Transverse colon (tissue), 4 donors: ENCODE measurements around the gene BMP7. TPM values are rescaled to one million over a fixed set of nuclear protein-coding genes. Genes with fewer than 3 reads are reported as not detected.

Source experiments
- DNase-seq: peaks from one replicate; pipeline ENCODE4 v3.0.0-alpha.2; 2019
- H3K27ac ChIP-seq, 4 donors: fragments of 200-600 bp; sonication (generic); 2 replicates each; pipeline ENCODE4 v1.5.1; 2016 to 2018; ENCODE audit warnings: inconsistent platforms in 4 of 4
- H3K27me3 ChIP-seq: fragments of 200-600 bp; sonication (generic); 2 replicates; pipeline ENCODE4 v1.5.1; 2017; ENCODE audit warnings: inconsistent platforms
- H3K36me3 ChIP-seq, 4 donors: fragments of 200-600 bp; sonication (generic); 2 replicates each; pipeline ENCODE4 v1.5.1; 2017 to 2019; ENCODE audit warnings: inconsistent platforms in 4 of 4
- H3K4me1 ChIP-seq, 4 donors: fragments of 200-600 bp; sonication (generic); 2 replicates each; pipeline ENCODE4 v1.5.1; 2017 to 2020; ENCODE audit warnings: inconsistent platforms in 4 of 4
- H3K4me3 ChIP-seq, 4 donors: fragments of 200-600 bp; sonication (generic); 1 replicate in 1 of 4; 2 replicates in 3 of 4; pipeline versions ENCODE4 v1.5.1 to v1.6.1; 2017 to 2019; ENCODE audit warnings: inconsistent platforms in 4 of 4
- H3K9me3 ChIP-seq, 2 donors: fragments of 200-600 bp; sonication (generic); 2 replicates each; pipeline ENCODE4 v1.5.1; 2017 to 2019; ENCODE audit warnings: inconsistent platforms in 2 of 2
- EP300 ChIP-seq: sonication (generic); formaldehyde crosslinking; IDR thresholded peaks from one replicate; pipeline ENCODE4 v1.6.1; 2017; ENCODE audit warnings: antibody characterized with exemption, low read depth
- POLR2A ChIP-seq: fragments of 450-650 bp; IDR thresholded peaks from one replicate; pipeline ENCODE4 v1.6.1; 2016; ENCODE audit warnings: antibody characterized with exemption, mild to moderate bottlenecking, moderate library complexity
- POLR2AphosphoS5 ChIP-seq, 3 donors: sonication (generic); formaldehyde crosslinking; IDR thresholded peaks; one replicate each; pipeline ENCODE4 v1.6.1; 2016; ENCODE audit warnings: antibody characterized with exemption in 3 of 3
- WGBS, 2 donors: methylation state at CpG; one replicate each; pipeline ENCODE4 v1.1.5; 2018; ENCODE audit warnings: low coverage in 1 of 2; 5-methylcytosine and 5-hydroxymethylcytosine counted together
- in situ Hi-C, 4 donors: fragments of 200-750 bp; cut with MboI; loops; one replicate each; pipeline versions ENCODE4 v1.15.0 to v1.15.1; 2017; ENCODE audit warnings: low sequenced_read_pairs in 3 of 4, low pct_ligation_motif_present in 1 of 4, low pct_unique_long_range_greater_than_20kb in 1 of 4
- intact Hi-C: fragments of 100-400 bp; cut with DNase I; formaldehyde crosslinking; loops from one replicate; pipeline ENCODE4 v1.15.1; 2023; ENCODE audit warnings: low total_unique reads
- total RNA-seq, 4 donors: library from RNA; depleted of rRNA; stranded (reverse); fragments of >200 nt; gene quantifications; one replicate each; pipeline ENCODE4 v1.1.0, GENCODE V29; 2016
- TF ChIP-seq, protein P1 (sequence below), 5 experiments: fragments of 200-600 bp in 3 of 5; fragments of 450-650 bp in 2 of 5; sonication (generic) in 3 of 5; IDR thresholded peaks; 1 replicate in 2 of 5; 2 replicates in 3 of 5; pipeline ENCODE4 v1.5.1; 2016 to 2017; ENCODE audit warnings: antibody characterized with exemption in 5 of 5, inconsistent platforms in 3 of 5, mild to moderate bottlenecking in 2 of 5, moderate library complexity in 1 of 5

BMP7 gene
- total RNA-seq, 4 donors from 2014 or later: 1.4 to 2.2 (median 1.5) TPM; not detected in 1

DNA sequence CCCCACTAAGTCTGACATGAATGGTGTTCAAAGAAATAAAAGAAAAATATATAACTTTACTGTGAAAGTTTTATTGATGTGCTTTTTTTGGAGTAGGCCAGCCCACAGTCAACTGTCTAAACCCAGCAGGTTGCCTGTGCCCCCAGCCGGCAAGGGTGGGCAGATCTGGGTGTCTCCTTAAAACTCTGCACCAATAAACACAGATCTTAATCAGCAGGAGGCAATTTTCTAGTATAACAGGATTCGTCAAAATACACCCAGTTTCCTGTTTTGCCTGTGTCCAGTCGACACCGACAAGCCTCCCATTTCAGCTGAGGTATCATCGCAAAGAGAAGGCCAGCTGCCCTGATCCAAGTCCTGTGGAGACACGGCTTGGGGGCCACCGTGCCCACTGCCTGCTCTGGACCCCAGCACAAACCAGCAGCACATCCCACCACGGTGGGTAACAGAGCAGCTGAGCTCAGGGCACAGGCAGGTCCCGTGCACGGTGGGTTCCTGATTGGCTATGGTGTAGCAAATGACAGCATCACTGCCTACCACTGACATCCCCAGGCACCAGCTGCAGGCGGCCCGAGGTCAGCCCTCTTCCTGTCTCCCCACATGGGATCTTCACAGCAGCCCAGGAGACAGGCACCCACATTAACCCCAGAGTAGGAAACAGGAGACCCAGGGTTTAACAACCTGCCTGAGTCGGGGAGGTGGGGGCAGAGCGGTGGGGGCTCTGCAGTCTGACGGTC lies 15.7 kb downstream of the BMP7 start:
- Histone ChIP-seq H3K9me3 (no peaks in the 10 kb centered on the region), H3K27me3 (peaks cover 6% of the 10 kb centered on the region), H3K4me3 (no peak overlapping the region), H3K27ac (no peak overlapping the region), H3K4me1 (no peaks in the 10 kb centered on the region), H3K36me3 (no peaks in the 10 kb centered on the region)
- intact Hi-C loops (no loop called here), in situ Hi-C loops (no loop called here)
- DNase-seq: no peak
- WGBS, 2 donors: 57 to 63% methylated on average over 7 to 15 of the region's 15 CpGs
- TF ChIP-seq POLR2A: no peak
- no peak for TF ChIP-seq POLR2AphosphoS5 (IDR thresholded peaks at IDR 0.05)
- TF ChIP-seq, protein P1, sequence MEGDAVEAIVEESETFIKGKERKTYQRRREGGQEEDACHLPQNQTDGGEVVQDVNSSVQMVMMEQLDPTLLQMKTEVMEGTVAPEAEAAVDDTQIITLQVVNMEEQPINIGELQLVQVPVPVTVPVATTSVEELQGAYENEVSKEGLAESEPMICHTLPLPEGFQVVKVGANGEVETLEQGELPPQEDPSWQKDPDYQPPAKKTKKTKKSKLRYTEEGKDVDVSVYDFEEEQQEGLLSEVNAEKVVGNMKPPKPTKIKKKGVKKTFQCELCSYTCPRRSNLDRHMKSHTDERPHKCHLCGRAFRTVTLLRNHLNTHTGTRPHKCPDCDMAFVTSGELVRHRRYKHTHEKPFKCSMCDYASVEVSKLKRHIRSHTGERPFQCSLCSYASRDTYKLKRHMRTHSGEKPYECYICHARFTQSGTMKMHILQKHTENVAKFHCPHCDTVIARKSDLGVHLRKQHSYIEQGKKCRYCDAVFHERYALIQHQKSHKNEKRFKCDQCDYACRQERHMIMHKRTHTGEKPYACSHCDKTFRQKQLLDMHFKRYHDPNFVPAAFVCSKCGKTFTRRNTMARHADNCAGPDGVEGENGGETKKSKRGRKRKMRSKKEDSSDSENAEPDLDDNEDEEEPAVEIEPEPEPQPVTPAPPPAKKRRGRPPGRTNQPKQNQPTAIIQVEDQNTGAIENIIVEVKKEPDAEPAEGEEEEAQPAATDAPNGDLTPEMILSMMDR (IDR thresholded peaks at IDR 0.05): no peak
- no peak for TF ChIP-seq EP300

DNA sequence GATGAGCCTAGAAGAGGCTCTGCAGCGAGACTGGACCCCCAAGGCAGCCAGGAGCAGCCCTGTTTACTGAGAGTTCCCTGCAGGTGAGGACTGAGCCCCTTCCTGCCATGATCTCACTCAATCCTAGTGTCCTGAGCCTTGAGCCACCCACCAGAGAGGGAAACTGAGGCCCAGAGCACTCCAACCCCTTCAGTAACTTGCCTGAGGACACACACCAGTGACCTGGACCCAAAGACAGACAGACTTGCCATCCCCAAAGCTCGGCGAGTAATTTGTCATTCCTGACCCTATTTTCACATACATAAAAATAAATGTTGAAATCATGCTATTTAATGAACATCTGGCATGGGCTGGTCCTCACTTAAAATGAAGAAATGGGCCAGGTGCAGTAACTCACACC lies 16.7 kb downstream of the BMP7 start:
- 92 to 100% methylated on average over 2 to 3 of the region's 3 CpGs for WGBS, 2 donors

DNA sequence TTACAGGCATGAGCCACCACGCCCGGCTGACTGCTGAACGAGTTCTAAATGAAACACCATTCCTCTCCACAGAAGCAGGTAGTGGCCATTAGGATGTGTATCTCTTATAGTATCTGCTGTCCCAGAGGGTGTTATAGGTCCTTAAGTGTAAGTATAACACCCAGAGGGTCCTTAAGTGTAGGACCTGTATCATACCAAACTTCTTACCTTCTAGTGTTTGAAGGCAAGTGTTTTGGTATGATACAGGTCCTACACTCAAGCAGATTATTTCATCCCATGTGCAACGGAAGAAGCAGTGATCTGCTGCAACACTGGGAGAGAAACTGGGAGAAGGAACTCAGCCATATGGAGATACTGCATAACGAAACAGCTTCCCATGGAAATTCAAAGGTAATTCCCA lies 17.4 kb downstream of the BMP7 start:
- Histone ChIP-seq H3K27ac (no peak overlapping the region), H3K4me1 (no peaks in the 10 kb centered on the region), H3K4me3 (no peak overlapping the region), H3K27me3 (no peaks in the 10 kb centered on the region), H3K9me3 (no peaks in the 10 kb centered on the region), H3K36me3 (no peaks in the 10 kb centered on the region)
- intact Hi-C loops (no loop called here), in situ Hi-C loops (no loop called here)
- 82 to 85% methylated on average over 2 to 5 of the region's 5 CpGs for WGBS, 2 donors
- DNase-seq: no peak
- no peak for TF ChIP-seq POLR2A
- TF ChIP-seq EP300: no peak
- TF ChIP-seq, protein P1 (IDR thresholded peaks at IDR 0.05): no peak
- TF ChIP-seq POLR2AphosphoS5 (IDR thresholded peaks at IDR 0.05): no peak

More for the DNA sequence above, 16.7 kb downstream of the BMP7 start:
- Histone ChIP-seq H3K27ac (no peak overlapping the region), H3K4me1 (no peaks in the 10 kb centered on the region), H3K36me3 (no peaks in the 10 kb centered on the region), H3K4me3 (no peak overlapping the region), H3K27me3 (peaks cover 2% of the 10 kb centered on the region), H3K9me3 (no peaks in the 10 kb centered on the region)
- DNase-seq: no peak
- in situ Hi-C loops: no loop called here
- TF ChIP-seq, protein P1 (IDR thresholded peaks at IDR 0.05): no peak
- TF ChIP-seq EP300 (no peak), POLR2A (no peak), POLR2AphosphoS5 (IDR thresholded peaks at IDR 0.05) (no peak)
- intact Hi-C loops: no loop called here

DNA sequence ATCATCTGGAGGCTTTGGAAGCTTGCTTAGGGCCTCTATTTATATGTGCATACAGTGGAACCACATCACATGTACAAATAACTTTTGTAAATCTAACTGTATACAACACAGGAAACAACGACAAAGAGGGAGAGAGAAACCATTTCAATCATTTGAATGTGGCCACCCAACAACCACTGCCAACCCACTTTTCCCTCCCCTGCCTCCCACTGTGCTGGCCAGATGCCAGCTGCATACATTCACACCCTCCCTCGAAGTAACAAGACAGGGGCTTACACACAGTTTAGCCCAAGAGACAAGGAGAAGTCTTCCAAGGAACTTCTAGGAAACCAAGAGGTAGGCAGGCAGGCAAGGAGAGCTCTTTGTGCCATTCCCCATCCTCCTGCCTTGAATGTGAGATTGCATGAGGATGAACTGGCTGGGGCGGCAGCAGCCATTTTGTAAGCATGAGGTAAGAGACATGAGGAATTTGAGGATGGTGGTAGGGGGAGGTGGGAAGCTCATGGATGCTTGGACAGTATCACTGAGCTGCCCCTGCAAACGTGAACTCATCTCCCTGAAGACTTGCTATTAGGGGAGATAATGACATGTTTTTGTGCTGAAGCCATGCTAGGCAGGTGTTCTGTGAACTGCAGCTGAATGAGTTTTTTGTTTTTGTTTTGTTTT lies 18.2 kb downstream of the BMP7 start:
- no peak for DNase-seq
- Histone ChIP-seq H3K27ac (no peak overlapping the region), H3K27me3 (no peaks in the 10 kb centered on the region), H3K9me3 (no peaks in the 10 kb centered on the region), H3K4me3 (no peak overlapping the region), H3K4me1 (no peaks in the 10 kb centered on the region), H3K36me3 (no peaks in the 10 kb centered on the region)
- TF ChIP-seq, protein P1 (IDR thresholded peaks at IDR 0.05): no peak
- no peak for TF ChIP-seq POLR2AphosphoS5 (IDR thresholded peaks at IDR 0.05)
- TF ChIP-seq POLR2A: no peak
- no peak for TF ChIP-seq EP300
- WGBS, 2 donors: 72 to 100% methylated on average over 1 to 4 of the region's 4 CpGs
- intact Hi-C loops (no loop called here), in situ Hi-C loops (no loop called here)
